GM19035 (cell line): Measurements from ENCODE around the gene SLC44A1.
A peak's percentile ranks its signal among the peaks of the same experiment; 100 is the strongest.

Experiments used
- ATAC-seq: cut with Tn5 transposase; IDR thresholded peaks from one replicate; pipeline ENCODE4 v1.9.1; 2021; ENCODE audit not compliant: unreplicated experiment

The SLC44A1 gene

GRCh38 chr9:105421154-105421553, 176.7 kb downstream of the SLC44A1 start:
- ATAC-seq: no peak

DNA sequence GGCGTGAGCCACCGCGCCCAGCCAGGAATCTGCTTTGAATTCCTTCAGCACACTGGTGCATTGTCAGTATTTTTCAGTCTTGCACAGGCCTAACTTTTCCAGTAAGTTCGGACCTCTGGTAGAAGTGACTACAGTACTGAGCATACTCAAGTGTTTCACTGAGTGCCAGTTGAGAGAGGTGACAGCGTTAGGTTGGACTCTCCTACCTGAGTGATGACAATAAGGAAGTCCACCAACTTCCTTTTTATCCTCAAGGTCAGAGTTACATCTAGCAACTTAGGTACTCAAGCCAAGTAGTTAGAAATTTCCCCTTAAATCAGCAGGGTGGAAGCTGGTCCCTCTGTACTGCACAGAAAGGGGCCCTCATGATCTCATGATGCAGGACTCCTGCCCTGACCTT, 177.4 kb downstream of the SLC44A1 start:
- no peak for ATAC-seq

DNA sequence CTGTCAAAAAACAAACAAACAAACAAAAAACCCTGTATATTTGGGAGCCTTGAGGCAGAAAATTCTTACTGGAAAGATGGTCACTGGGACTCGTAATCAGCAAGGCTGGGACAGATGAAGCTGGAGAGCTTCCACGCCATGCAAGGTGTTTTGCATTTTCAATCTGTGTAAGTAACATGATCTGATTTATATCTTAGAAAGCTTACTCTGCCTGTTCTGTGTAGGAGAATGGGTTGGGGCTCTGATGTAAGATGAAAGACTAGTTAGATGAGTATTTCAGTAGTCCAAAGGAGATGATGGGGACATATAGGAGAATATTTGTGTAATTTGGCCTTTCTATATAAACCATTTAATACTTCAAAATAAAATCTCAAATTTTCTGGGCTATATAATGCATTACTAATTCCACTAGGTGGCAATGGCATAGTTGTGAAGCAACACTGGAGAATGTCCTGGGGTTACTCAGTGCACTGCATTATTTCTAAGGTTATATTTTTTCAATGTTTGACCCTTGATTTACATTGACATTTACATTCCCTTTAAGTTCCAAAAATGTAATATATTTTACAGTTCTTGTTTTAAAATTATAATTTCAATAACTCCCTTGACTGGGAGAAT, 181.5 kb downstream of the SLC44A1 start:
- peak; percentile 74 for ATAC-seq

DNA sequence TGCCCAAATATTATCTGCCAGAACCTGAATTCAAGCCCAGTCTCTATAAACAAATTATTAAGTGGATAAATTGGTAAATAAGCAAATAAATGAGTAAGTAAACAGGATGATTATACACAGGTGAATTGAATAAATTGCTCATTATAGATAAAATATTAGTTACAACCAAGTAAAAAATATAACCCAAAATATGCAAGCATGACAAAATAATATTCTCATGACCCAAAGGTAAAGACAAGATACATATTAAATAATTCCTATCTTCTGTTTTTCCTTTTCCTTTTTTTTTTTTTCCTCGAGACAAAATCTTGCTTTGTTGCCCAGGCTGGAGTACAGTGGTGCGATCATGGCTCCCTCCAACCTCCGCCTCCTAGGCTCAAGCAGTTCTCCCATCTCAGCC, 182.2 kb downstream of the SLC44A1 start:
- ATAC-seq: no peak

DNA sequence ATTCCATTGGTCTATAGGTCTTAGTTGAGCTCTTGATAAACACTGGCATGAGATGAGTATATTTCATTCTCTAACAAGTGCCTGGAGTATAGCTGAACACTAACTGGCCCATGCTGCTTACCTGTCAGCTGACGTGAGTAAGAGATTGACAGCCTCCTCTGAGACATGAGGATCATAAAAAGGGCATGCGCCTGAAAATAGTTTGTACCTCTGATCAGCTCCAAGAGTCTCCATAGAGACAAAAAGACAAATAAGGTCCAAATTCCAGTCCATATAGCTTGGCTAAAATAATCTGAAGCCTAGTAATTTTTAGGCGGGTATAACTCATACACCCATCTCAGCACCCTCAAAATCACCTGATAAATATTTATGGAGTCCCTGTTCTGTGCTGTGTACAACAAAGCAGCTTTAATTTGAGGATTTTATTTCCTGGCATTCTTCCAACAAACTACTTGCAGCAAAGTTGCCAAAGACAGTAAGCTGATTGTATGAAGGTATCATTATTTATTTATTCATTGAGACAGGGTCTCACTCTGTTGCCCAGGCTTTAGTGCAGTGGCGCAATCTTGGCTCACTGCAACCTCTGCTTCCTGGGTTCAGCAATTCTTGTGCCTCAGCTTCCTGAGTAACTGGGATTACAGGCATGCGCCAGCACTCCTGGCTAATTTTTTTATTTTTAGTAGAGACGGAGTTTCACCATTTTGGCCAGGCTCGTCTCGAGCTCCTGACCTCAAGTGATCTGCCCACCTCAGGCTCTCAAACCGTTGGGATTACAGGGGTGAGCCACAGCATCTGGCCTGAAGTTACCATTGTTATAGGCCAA, 187.2 kb downstream of the SLC44A1 start:
- no peak for ATAC-seq

DNA sequence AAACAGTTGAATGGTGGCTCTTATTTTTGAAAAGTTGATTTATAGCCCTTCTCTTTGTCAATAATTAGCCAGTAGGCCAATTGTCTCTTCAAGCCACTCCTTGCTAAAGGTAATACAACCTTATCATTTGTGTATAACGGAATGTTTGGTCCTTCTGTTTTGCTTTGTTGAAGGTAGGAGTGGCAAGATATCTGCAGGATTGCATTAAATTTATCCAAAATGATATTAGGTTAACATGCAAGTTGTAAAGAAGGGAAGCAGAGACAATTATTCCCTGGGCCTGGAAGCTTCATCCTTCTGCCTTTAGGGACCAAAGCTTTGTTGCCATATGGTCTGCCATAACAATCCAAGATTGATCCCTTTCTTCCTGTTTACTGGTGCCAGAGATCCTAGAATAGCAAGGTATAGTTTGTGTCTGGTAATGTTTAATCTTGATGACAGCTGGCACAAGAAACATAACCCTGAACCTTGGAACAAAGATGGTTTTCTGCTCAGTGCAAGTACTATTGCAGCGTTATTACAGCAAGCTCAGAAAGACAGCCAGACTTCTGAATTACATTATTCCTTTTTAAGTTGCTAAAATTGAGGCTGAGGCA, 187.9 kb downstream of the SLC44A1 start:
- ATAC-seq: no peak

DNA sequence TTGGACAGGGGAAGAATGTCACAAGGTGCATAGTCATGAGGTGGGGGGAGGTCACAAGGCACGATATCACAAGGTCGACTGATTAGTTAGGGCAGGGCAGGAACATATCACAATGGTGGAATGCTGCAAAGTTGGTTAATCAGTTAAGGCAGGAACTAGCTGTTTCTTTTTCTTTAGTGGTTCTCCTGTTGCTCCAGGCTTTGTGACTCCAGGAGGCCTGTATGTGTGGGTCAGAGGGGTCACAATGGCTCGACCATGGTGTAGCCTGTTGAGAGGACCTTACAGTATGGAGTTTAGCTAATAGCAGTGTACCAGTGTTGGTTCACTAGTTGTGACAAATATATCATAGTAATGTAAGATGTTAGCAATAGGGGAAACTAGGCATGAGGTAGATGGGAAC, 191.0 kb downstream of the SLC44A1 start:
- ATAC-seq: no peak

- no peak for ATAC-seq
Observed at GRCh38 chr9:105436783-105437182, 192.3 kb downstream of the SLC44A1 start.

GRCh38 chr9:105437704-105438103, 193.3 kb downstream of the SLC44A1 start:
- ATAC-seq: no peak

GRCh38 chr9:105438141-105438806, 193.8 kb downstream of the SLC44A1 start:
- no peak for ATAC-seq

- no peak for ATAC-seq
Observed at GRCh38 chr9:105439428-105439827, 195.0 kb downstream of the SLC44A1 start.

GRCh38 chr9:105441616-105442160, 197.2 kb downstream of the SLC44A1 start:
- ATAC-seq: no peak

DNA sequence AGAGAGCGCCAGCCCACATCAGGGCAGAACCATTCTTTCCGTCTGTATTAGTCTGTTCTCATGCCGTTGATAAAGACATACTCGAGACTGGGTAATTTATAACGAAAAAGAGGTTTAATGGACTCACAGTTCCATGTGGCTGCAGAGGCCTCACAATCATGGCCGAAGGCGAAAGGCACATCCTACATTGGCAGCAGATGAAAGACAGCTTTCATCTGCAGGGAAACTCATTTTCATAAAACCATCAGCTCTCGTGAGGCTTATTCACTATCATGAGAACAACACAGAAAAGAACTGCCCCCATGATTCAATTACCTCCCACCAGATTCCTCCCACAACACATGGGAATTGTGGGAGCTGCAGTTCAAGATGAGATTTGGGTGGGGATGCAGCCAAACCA, 198.7 kb downstream of the SLC44A1 start:
- ATAC-seq: no peak

DNA sequence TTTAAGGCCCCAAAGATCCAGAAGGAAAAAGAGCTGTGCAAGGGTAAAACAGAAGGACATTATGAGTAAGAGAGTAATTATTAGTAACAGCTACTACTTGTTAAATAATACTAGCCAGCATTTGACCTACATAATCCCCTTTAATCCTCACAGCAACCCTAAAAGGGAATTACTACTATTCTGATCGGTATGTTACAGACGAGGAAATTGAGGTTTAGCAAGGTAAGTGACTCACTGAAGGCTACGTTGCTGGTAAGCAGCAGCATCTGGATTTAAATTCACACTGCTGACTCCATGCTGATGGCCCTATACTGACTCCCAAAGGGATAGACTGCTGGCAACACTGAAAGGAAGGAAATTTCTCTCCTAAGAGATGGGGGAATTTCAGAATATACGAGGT, 199.7 kb downstream of the SLC44A1 start:
- no peak for ATAC-seq

DNA sequence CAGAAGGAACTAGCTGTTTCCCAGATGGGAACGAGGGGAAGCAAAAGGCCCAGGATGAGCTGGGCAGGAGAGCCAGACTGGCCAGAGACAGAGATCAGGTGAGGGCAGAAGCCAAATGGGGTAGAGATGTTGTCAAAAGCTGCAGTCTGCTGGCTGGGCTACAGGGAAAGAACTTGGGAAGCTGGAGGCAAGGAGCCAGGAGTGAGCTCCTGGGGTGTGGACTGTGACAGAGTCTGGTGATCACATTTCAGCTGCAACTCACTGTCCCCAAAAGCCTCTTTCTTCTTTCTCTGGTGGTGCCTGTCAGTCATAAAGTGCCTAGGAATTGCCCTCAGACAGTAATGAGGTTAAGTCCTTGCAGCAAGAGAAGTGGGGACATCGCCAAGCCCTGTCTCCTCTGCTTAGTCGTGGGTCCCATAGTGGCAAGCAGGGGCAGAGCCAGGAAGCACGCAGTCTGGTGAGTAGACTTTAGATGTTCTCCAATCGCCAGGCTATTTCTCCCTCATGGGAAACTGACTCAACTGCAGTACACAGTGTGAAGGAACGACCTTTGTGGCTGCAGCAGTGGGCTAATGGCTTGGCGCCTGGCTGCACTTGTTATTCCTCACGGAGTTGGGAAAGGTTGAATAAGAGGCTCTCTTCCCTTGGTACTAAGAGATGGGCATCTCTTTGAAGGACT, 200.9 kb downstream of the SLC44A1 start:
- ATAC-seq: no peak

DNA sequence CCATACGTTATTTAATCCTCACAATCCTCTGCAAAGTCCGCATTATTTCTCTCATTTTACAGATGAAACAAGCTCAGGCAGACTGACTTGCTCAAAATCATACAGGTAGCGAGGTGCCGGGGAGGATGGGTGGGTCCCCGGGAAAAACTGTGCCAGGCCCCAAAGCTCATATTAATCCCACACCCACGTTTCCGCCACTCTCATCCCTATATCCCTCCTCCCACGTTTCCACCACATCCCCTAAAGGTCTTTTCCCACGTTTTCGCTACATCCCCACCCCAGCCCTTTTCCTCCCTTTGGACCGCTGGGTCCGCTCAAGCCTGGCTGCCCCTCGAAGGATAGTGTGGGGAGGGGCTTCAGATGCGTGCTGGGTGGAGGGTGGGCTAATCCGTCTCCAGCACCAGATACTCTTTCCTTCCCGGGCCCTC, 202.9 kb downstream of the SLC44A1 start:
- no peak for ATAC-seq

DNA sequence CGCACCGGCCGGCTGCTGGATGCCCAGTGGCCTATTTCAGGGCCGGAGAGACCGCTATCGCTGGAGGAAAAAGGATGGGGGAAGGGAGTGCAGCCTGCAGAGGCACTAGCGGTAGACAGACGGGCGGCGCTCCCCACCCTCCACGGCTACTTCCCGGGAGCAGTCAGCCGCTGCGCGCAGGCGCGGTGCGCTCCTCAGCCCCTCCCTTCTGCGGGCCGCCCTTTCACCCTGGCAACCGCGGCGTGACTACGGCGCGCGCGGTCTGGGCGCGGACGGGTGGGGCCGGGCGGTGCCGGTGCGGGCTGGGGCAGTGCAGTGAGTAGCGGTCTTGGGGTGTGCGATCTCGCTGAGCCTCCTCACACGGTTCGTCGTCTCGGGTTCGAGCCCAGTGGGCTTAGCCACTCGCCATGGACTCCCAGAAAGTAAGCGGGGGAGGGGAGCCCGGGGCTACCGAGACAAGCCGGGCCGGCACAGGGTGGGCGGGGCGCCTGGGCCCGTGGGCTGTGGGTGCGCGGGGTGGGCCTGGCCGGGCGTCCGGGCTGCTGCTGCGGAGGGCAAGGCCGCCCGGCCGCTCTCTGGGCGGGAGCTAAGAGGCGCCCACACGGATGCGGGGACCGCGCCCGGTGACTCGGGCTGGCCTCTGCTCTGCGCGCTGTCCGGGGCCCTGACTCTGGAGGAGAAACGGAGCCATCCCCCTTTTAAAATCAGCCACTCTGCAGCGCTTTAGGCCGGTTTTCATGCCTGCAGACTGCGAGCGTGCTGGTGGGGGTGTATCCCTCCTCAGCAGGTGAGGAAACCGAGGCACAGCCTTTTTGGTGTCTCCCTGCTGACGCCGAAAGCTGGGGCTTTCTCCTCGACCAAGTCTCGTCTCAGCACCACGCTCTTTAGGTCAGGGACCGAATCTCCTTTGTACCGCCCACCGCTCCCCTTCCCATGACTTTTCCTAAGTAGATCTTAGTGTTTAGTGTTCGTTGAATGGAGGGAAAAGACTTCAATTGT, 203.7 kb downstream of the SLC44A1 start, which contains the start of gene FSD1L:
Gene FSD1L (plus strand): TSS at position 221 of the 999 bp plus-strand sequence. CDS start 187 bp downstream, at position 408.
- ATAC-seq: peak; percentile 93

GRCh38 chr9:105449081-105449480, 204.6 kb downstream of the SLC44A1 start:
- ATAC-seq: no peak

GRCh38 chr9:105452185-105452584, 207.7 kb downstream of the SLC44A1 start:
- no peak for ATAC-seq
